ENCODE results near the gene SORBS2. TPM values are rescaled to one million over a fixed set of nuclear protein-coding genes. Genes with fewer than 3 reads are reported as not detected.

The SORBS2 gene
- total RNA-seq, 8 experiments from 2014 or later = 2.8 to 138 (median 30.0) TPM

- in situ Hi-C loops (cut with MboI; ENCODE audit: low pct_unique_long_range_greater_than_20kb in 2 of 9, low sequenced_read_pairs in 9 of 9, unreplicated experiment in 9 of 9) = no loop called here
Measured at GRCh38 chr4:185597532-185598188, 214.3 kb downstream of the SORBS2 start.

GRCh38 chr4:185592845-185593488, 219.0 kb downstream of the SORBS2 start:
- in situ Hi-C loops (cut with MboI; ENCODE audit: low pct_unique_long_range_greater_than_20kb in 2 of 9, low sequenced_read_pairs in 9 of 9, unreplicated experiment in 9 of 9) = no loop called here
- ATAC-seq (replicated peaks in 6 of 8) = no peak
- 59 to 90% (median 79%) methylated on average over 1 to 9 of the region's 9 CpGs; no CpG with 5 or more reads in 1 of the 10 experiments for WGBS, 10 experiments
- no peak overlapping the region for H3K27ac ChIP-seq
- H3K4me3 ChIP-seq = no peak overlapping the region
- peaks cover under 1 to 9% of the 10 kb centered on the region in 2 donors for H3K4me1 ChIP-seq (replicated peaks in 1 of 2)

More at GRCh38 chr4:185597532-185598188, 214.3 kb downstream of the SORBS2 start:
- Histone ChIP-seq H3K4me1 (replicated peaks in 1 of 2) (peaks cover 8 to 21% of the 10 kb centered on the region in 2 donors), H3K27ac (no peak overlapping the region), H3K4me3 (no peak overlapping the region)
- peak; percentile 5 to 77 (median 52) for ATAC-seq (replicated peaks in 6 of 8)
- 17 to 72% (median 35%) methylated on average over 2 to 9 of the region's 9 CpGs for WGBS, 10 experiments

GRCh38 chr4:185592438-185592837, 219.6 kb downstream of the SORBS2 start:
- 77 to 100% (median 89%) methylated on average over 1 to 4 of the region's 4 CpGs; no CpG with 5 or more reads in 2 of the 10 experiments for WGBS, 10 experiments
- no peak overlapping the region for H3K27ac ChIP-seq
- no peak for ATAC-seq (replicated peaks in 6 of 8)
- H3K4me1 ChIP-seq (replicated peaks in 1 of 2) = peaks cover 6 to 7% of the 10 kb centered on the region in 2 donors
- in situ Hi-C loops (cut with MboI; ENCODE audit: low pct_unique_long_range_greater_than_20kb in 2 of 9, low sequenced_read_pairs in 9 of 9, unreplicated experiment in 9 of 9) = no loop called here
- H3K4me3 ChIP-seq = no peak overlapping the region

GRCh38 chr4:185591679-185592141, 220.3 kb downstream of the SORBS2 start:
- ATAC-seq (replicated peaks in 6 of 8) = no peak
- H3K4me3 ChIP-seq = no peak overlapping the region
- H3K4me1 ChIP-seq (replicated peaks in 1 of 2) = peaks cover 10 to 12% of the 10 kb centered on the region in 2 donors
- WGBS, 10 experiments = 13 to 90% (median 69%) methylated on average over 2 to 4 of the region's 4 CpGs; no CpG with 5 or more reads in 1 of the 10 experiments
- no peak overlapping the region for H3K27ac ChIP-seq
- in situ Hi-C loops (cut with MboI; ENCODE audit: low pct_unique_long_range_greater_than_20kb in 2 of 9, low sequenced_read_pairs in 9 of 9, unreplicated experiment in 9 of 9) = no loop called here

- 33 to 96% (median 90%) methylated on average over 2 to 3 of the region's 3 CpGs; no CpG with 5 or more reads in 2 of the 10 experiments for WGBS, 10 experiments
- ATAC-seq (replicated peaks in 6 of 8) = no peak
- Histone ChIP-seq H3K27ac (no peak overlapping the region), H3K4me1 (replicated peaks in 1 of 2) (peaks cover 10 to 14% of the 10 kb centered on the region in 2 donors), H3K4me3 (no peak overlapping the region)
- in situ Hi-C loops (cut with MboI; ENCODE audit: low pct_unique_long_range_greater_than_20kb in 2 of 9, low sequenced_read_pairs in 9 of 9, unreplicated experiment in 9 of 9) = no loop called here
Measured at GRCh38 chr4:185590982-185591381, 221.0 kb downstream of the SORBS2 start.

GRCh38 chr4:185589067-185589836, 222.7 kb downstream of the SORBS2 start:
- peaks cover 10 to 14% of the 10 kb centered on the region in 2 donors for H3K4me1 ChIP-seq (replicated peaks in 1 of 2)
- H3K27ac ChIP-seq = no peak overlapping the region
- peak in 1 of 8 experiments; percentile 80 for ATAC-seq (replicated peaks in 6 of 8)
- WGBS, 10 experiments = 29 to 92% (median 63%) methylated on average over 2 to 13 of the region's 13 CpGs
- in situ Hi-C loops (cut with MboI; ENCODE audit: low pct_unique_long_range_greater_than_20kb in 2 of 9, low sequenced_read_pairs in 9 of 9, unreplicated experiment in 9 of 9) = no loop called here
- H3K4me3 ChIP-seq = no peak overlapping the region

GRCh38 chr4:185587427-185588161, 224.4 kb downstream of the SORBS2 start:
- peak in 7 of 8 experiments; percentile 12 to 83 (median 59) for ATAC-seq (replicated peaks in 6 of 8)
- in situ Hi-C loops (cut with MboI; ENCODE audit: low pct_unique_long_range_greater_than_20kb in 2 of 9, low sequenced_read_pairs in 9 of 9, unreplicated experiment in 9 of 9) = no loop called here
- WGBS, 10 experiments = 19 to 63% (median 38%) methylated on average over 3 to 22 of the region's 32 CpGs; no CpG with 5 or more reads in 2 of the 10 experiments
- Histone ChIP-seq H3K4me3 (no peak overlapping the region), H3K27ac (no peak overlapping the region), H3K4me1 (replicated peaks in 1 of 2) (peaks cover 10 to 14% of the 10 kb centered on the region in 2 donors)

GRCh38 chr4:185587030-185587426, 225.0 kb downstream of the SORBS2 start:
- in situ Hi-C loops (cut with MboI; ENCODE audit: low pct_unique_long_range_greater_than_20kb in 2 of 9, low sequenced_read_pairs in 9 of 9, unreplicated experiment in 9 of 9) = no loop called here
- WGBS, 10 experiments = 24 to 60% (median 38%) methylated on average over 2 to 6 of the region's 6 CpGs; no CpG with 5 or more reads in 1 of the 10 experiments
- no peak overlapping the region for H3K27ac ChIP-seq
- peaks cover 10 to 14% of the 10 kb centered on the region in 2 donors for H3K4me1 ChIP-seq (replicated peaks in 1 of 2)
- ATAC-seq (replicated peaks in 6 of 8) = no peak
- H3K4me3 ChIP-seq = no peak overlapping the region

- Histone ChIP-seq H3K4me1 (replicated peaks in 1 of 2) (peaks cover 10 to 15% of the 10 kb centered on the region in 2 donors), H3K4me3 (no peak overlapping the region), H3K27ac (no peak overlapping the region)
- 8 to 83% (median 75%) methylated on average over 1 of the region's 1 CpG; no CpG with 5 or more reads in 3 of the 10 experiments for WGBS, 10 experiments
- no peak for ATAC-seq (replicated peaks in 6 of 8)
- in situ Hi-C loops (cut with MboI; ENCODE audit: low pct_unique_long_range_greater_than_20kb in 2 of 9, low sequenced_read_pairs in 9 of 9, unreplicated experiment in 9 of 9) = no loop called here
Measured at GRCh38 chr4:185585211-185585610, 226.8 kb downstream of the SORBS2 start.

GRCh38 chr4:185583813-185584212, 228.2 kb downstream of the SORBS2 start:
- WGBS, 10 experiments = 100% methylated on average over 1 of the region's 1 CpG; no CpG with 5 or more reads in 5 of the 10 experiments

GRCh38 chr4:185582651-185583400, 229.2 kb downstream of the SORBS2 start:
- no peak overlapping the region for H3K27ac ChIP-seq
- H3K4me1 ChIP-seq (replicated peaks in 1 of 2) = peaks cover 10 to 13% of the 10 kb centered on the region in 2 donors
- ATAC-seq (replicated peaks in 6 of 8) = peak in 1 of 8 experiments; percentile 39
- H3K4me3 ChIP-seq = no peak overlapping the region
- WGBS, 10 experiments = 20 to 87% (median 58%) methylated on average over 2 to 7 of the region's 7 CpGs; no CpG with 5 or more reads in 1 of the 10 experiments
- in situ Hi-C loops (cut with MboI; ENCODE audit: low pct_unique_long_range_greater_than_20kb in 2 of 9, low sequenced_read_pairs in 9 of 9, unreplicated experiment in 9 of 9) = no loop called here

More at GRCh38 chr4:185583813-185584212, 228.2 kb downstream of the SORBS2 start:
- Histone ChIP-seq H3K4me1 (replicated peaks in 1 of 2) (peaks cover 10 to 15% of the 10 kb centered on the region in 2 donors), H3K4me3 (no peak overlapping the region), H3K27ac (no peak overlapping the region)
- no peak for ATAC-seq (replicated peaks in 6 of 8)
- in situ Hi-C loops (cut with MboI; ENCODE audit: low pct_unique_long_range_greater_than_20kb in 2 of 9, low sequenced_read_pairs in 9 of 9, unreplicated experiment in 9 of 9) = no loop called here

GRCh38 chr4:185580699-185581098, 231.3 kb downstream of the SORBS2 start:
- no peak overlapping the region for H3K4me3 ChIP-seq
- no peak overlapping the region for H3K27ac ChIP-seq
- in situ Hi-C loops (cut with MboI; ENCODE audit: low pct_unique_long_range_greater_than_20kb in 2 of 9, low sequenced_read_pairs in 9 of 9, unreplicated experiment in 9 of 9) = no loop called here
- WGBS, 10 experiments = 50 to 80% (median 67%) methylated on average over 2 to 8 of the region's 12 CpGs; no CpG with 5 or more reads in 6 of the 10 experiments
- ATAC-seq (replicated peaks in 6 of 8) = peak in 5 of 8 experiments; percentile 71 to 98 (median 92)
- H3K4me1 ChIP-seq (replicated peaks in 1 of 2) = peaks cover 0 to 2% of the 10 kb centered on the region in 2 donors
